Lung (tissue), 12 donors: ENCODE data around the gene AKT1S1. TPM values are rescaled to one million over a fixed set of nuclear protein-coding genes. Genes with fewer than 3 reads are reported as not detected.

Experiments used
- ATAC-seq: fragments of 200-7000 bp; cut with Tn5 transposase; one replicate; pipeline ENCODE4 v1.9.1; 2020; ENCODE audit warnings: moderate number of reproducible peaks; ENCODE audit not compliant: insufficient read depth, low FRiP score
- DNase-seq, 3 donors: peaks; one replicate each; pipeline ENCODE4 v3.0.0-alpha.2; 2013 to 2017
- H3K27ac ChIP-seq, 2 donors: one replicate each; pipeline ENCODE4 v1.5.1; 2013; ENCODE audit warnings: mild to moderate bottlenecking in 2 of 2, moderate library complexity in 2 of 2, control low read depth in 1 of 2, inconsistent platforms in 1 of 2, low read depth in 1 of 2, low read length in 1 of 2
- H3K27me3 ChIP-seq, 3 donors: one replicate each; pipeline ENCODE4 v1.5.1; 2013; ENCODE audit warnings: low read length in 2 of 3; ENCODE audit not compliant: control insufficient read depth in 3 of 3, insufficient read depth in 3 of 3
- H3K36me3 ChIP-seq, 4 donors: one replicate each; pipeline ENCODE4 v1.5.1; 2013; ENCODE audit warnings: low read length in 4 of 4, mild to moderate bottlenecking in 1 of 4, moderate library complexity in 1 of 4; ENCODE audit not compliant: control insufficient read depth in 4 of 4, insufficient read depth in 4 of 4
- H3K4me1 ChIP-seq, 5 donors: one replicate each; pipeline ENCODE4 v1.5.1; 2013; ENCODE audit warnings: low read length in 5 of 5, mild to moderate bottlenecking in 2 of 5, moderate library complexity in 1 of 5; ENCODE audit not compliant: control insufficient read depth in 5 of 5, insufficient read depth in 5 of 5
- H3K4me3 ChIP-seq: one replicate; pipeline ENCODE4 v1.5.1; 2013; ENCODE audit warnings: mild to moderate bottlenecking, control low read depth, moderate library complexity
- H3K9ac ChIP-seq, 2 donors: one replicate each; pipeline ENCODE4 v1.5.1; 2013; ENCODE audit warnings: low read length in 2 of 2, control low read depth in 1 of 2; ENCODE audit not compliant: insufficient read depth in 1 of 2
- H3K9me3 ChIP-seq, 4 donors: one replicate each; pipeline ENCODE4 v1.5.1; 2013; ENCODE audit warnings: low read length in 3 of 4, mild to moderate bottlenecking in 1 of 4, moderate library complexity in 1 of 4; ENCODE audit not compliant: control insufficient read depth in 4 of 4, insufficient read depth in 3 of 4
- WGBS, 2 donors: extraction: QIAGEN DNeasy Blood & Tissue Kit; methylation state at CpG; one replicate each; pipeline ENCODE4 v1.1.7; 2013; 5-methylcytosine and 5-hydroxymethylcytosine counted together
- polyA plus RNA-seq, 2 donors: library from polyadenylated mRNA; stranded (reverse); fragments of 200-250 nt; gene quantifications; one replicate each; pipeline ENCODE4 v1.2.1, GENCODE V29; 2013
- total RNA-seq, 2 donors: library from RNA; depleted of rRNA in 1 of 2; stranded (reverse); fragments of >200 nt in 1 of 2; gene quantifications; one replicate each; pipeline ENCODE4 v1.2.1, GENCODE V29; 2014 to 2021
- TF ChIP-seq, protein P1 (sequence below): IDR thresholded peaks from 2 replicates; pipeline ENCODE4 v1.5.1; 2012; ENCODE audit warnings: mild to moderate bottlenecking; ENCODE audit errors: control extremely low read depth, extremely low read depth
- donor health status: control.
- donor health status: control.
- donor health status: Bipolar disorder and iron deficiency.
- donor health status: healthy.
- donor health status: DM: yes; HTN: yes; CAD: no.

The AKT1S1 gene
- total and polyA plus RNA-seq, 4 donors, result 6.7 to 46.4 (median 35.9) TPM

DNA sequence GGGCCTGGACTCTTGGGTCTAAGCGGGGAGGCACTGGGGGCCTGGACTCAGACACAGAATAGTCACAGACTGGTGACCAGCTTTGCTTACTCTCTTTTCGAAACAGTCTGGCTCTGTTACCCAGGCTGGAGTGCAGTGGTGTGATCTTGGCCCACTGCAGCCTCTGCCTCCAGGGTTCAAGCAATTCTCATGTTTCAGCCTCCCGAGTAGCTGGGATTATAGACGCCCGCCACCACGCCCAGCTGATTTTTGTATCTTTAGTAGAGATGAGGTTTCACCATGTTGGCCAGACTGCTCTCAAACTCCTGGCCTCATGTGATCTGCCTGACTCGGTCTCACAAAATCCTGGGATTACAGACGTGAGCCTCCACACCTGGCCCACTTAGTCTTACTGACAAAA is 48.0 kb downstream of the AKT1S1 start:
- WGBS, 2 donors, result 95 to 96% methylated on average over 8 of the region's 8 CpGs
- TF ChIP-seq, protein P1, sequence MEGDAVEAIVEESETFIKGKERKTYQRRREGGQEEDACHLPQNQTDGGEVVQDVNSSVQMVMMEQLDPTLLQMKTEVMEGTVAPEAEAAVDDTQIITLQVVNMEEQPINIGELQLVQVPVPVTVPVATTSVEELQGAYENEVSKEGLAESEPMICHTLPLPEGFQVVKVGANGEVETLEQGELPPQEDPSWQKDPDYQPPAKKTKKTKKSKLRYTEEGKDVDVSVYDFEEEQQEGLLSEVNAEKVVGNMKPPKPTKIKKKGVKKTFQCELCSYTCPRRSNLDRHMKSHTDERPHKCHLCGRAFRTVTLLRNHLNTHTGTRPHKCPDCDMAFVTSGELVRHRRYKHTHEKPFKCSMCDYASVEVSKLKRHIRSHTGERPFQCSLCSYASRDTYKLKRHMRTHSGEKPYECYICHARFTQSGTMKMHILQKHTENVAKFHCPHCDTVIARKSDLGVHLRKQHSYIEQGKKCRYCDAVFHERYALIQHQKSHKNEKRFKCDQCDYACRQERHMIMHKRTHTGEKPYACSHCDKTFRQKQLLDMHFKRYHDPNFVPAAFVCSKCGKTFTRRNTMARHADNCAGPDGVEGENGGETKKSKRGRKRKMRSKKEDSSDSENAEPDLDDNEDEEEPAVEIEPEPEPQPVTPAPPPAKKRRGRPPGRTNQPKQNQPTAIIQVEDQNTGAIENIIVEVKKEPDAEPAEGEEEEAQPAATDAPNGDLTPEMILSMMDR, result no peak
- no peak for ATAC-seq
- H3K36me3 ChIP-seq, result peaks cover 4 to 50% (median 30%) of the 10 kb centered on the region in 4 donors
- no peaks in the 10 kb centered on the region for H3K9me3 ChIP-seq
- H3K4me1 ChIP-seq, result no peaks in the 10 kb centered on the region
- no peak overlapping the region for H3K27ac ChIP-seq
- no peak overlapping the region for H3K4me3 ChIP-seq
- DNase-seq, result no peak
- H3K27me3 ChIP-seq, result no peaks in the 10 kb centered on the region
- H3K9ac ChIP-seq, result no peak overlapping the region

DNA sequence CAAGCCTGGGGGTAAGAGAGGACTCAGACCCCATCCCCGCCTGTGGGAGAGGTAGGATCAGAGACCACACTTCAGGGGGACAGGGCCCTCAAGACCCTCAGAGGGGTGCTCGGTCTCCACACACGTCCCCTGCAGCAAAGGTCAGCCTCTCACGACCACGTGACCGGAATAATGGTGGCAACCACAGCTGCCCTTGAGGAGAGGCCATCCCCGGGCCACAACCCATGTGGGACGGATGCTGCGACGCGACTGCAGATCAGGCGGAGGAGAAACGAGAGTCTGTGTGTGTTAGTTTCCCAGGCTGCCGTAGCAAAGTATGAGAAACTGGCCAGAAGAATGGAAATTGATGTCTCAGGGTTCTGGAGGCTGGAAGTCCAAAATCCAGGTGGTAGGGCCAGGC is 50.1 kb downstream of the AKT1S1 start:
- Histone ChIP-seq H3K27ac (no peak overlapping the region), H3K4me3 (no peak overlapping the region), H3K9me3 (no peaks in the 10 kb centered on the region), H3K9ac (no peak overlapping the region), H3K4me1 (no peaks in the 10 kb centered on the region), H3K36me3 (peaks cover 0 to 42% (median 25%) of the 10 kb centered on the region in 4 donors), H3K27me3 (no peaks in the 10 kb centered on the region)
- ATAC-seq, result no peak
- TF ChIP-seq, protein P1, result no peak
- no peak for DNase-seq
- WGBS, 2 donors, result 93% methylated on average over 14 of the region's 14 CpGs

DNA sequence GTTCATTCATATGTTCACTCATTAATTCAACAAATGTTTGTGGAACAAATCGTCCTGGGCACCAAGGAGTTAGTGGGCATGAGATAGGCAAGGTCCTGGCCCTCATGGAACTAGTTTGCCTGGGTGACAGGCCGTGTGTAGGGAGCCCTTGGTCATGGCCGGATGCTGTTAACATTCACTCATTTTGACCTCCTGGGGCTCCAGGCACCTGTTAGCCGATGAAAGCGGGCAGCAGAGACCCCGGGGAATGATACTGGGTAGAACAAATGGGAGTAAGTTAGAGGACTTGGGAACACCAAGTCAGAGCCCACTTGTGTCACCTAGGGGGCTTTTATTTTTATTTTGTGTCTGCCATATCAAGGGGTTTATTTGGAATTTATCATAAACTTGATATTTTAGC is 52.5 kb downstream of the AKT1S1 start:
- H3K4me3 ChIP-seq, result no peak overlapping the region
- TF ChIP-seq, protein P1, result no peak
- H3K27me3 ChIP-seq, result no peaks in the 10 kb centered on the region
- H3K27ac ChIP-seq, result no peak overlapping the region
- DNase-seq (no peak), ATAC-seq (no peak)
- peaks cover 0 to 3% (median 0%) of the 10 kb centered on the region in 5 donors for H3K4me1 ChIP-seq
- 91 to 92% methylated on average over 6 of the region's 6 CpGs for WGBS, 2 donors
- H3K9ac ChIP-seq, result no peak overlapping the region
- peaks cover 0 to 27% (median 14%) of the 10 kb centered on the region in 4 donors for H3K36me3 ChIP-seq
- no peaks in the 10 kb centered on the region for H3K9me3 ChIP-seq

DNA sequence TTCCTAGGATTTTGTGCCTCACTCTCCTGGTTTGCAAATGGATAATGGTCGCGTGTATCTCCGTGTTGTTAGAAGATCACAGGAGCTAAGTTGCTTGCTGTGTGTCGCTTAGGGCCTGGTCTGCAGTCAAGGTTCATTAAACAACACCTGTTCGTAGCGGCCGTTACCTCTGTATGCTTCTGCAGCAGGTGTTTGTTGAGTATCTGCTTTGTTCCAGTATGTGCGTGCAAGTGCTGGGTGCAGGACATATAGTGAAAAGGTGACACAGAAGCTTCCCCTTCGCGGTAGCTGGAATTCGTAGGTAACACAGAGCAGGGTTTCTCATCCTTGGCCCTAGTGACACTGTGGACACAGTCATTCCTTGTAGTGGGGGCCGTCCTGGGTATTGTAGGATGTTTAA is 53.7 kb downstream of the AKT1S1 start:
- TF ChIP-seq, protein P1, result no peak
- peaks cover 0 to 26% (median 10%) of the 10 kb centered on the region in 4 donors for H3K36me3 ChIP-seq
- WGBS, 2 donors, result 91 to 94% methylated on average over 12 of the region's 12 CpGs
- no peak overlapping the region for H3K4me3 ChIP-seq
- ATAC-seq (no peak), DNase-seq (no peak)
- peaks cover 0 to 9% (median 4%) of the 10 kb centered on the region in 5 donors for H3K4me1 ChIP-seq
- H3K9ac ChIP-seq, result no peak overlapping the region
- H3K9me3 ChIP-seq, result no peaks in the 10 kb centered on the region
- H3K27ac ChIP-seq, result no peak overlapping the region
- no peaks in the 10 kb centered on the region for H3K27me3 ChIP-seq
